ENCODE data around the gene KCNA1. TPM values are rescaled to one million over a fixed set of nuclear protein-coding genes. Genes with fewer than 3 reads are reported as not detected.

The KCNA1 gene
- 1.4 and 3.1 TPM in 2 replicates for total RNA-seq (ENCODE audit: low replicate concordance)

GRCh38 chr12:4909734-4910501 is at the start of gene KCNA1:
Gene KCNA1 (plus strand): TSS chr12:4909905. CDS start chr12:4911379, 1,474 bp downstream.
- peaks cover 97% of the 10 kb centered on the region for H3K27me3 ChIP-seq
- peak within 1 kb of the TSS; percentile 97 for H2AFZ ChIP-seq (replicated peaks)
- H3K4me3 Mint-ChIP-seq, result peak within 1 kb of the TSS; percentile 95
- H3K4me1 ChIP-seq, result peaks cover 34% of the 10 kb centered on the region
- H4K20me1 ChIP-seq (ENCODE audit: low read depth), result no peaks in the 10 kb centered on the region
- peaks cover 31% of the 10 kb centered on the region for H3K27me3 Mint-ChIP-seq (ENCODE audit: insufficient read depth, low read depth)
- peaks cover 19% of the 10 kb centered on the region for H3F3A ChIP-seq (ENCODE audit: low read depth)
- no peaks in the 10 kb centered on the region for H3K36me3 ChIP-seq
- peak; percentile 68 for DNase-seq (ENCODE audit: low spot score)
- peaks cover 15% of the 10 kb centered on the region for H3K9me3 Mint-ChIP-seq
- H3K9ac ChIP-seq, result no peak within 1 kb of the TSS
- H3K4me2 ChIP-seq, result peak within 1 kb of the TSS; percentile 89
- peaks cover 8% of the 10 kb centered on the region for H3K36me3 Mint-ChIP-seq
- no peak within 1 kb of the TSS for H3K27ac Mint-ChIP-seq
- no peaks in the 10 kb centered on the region for H3K79me2 ChIP-seq (ENCODE audit: low read depth)
- H3K4me3 ChIP-seq, result peak within 1 kb of the TSS; percentile 62
- TF ChIP-seq EZH2 (IDR thresholded peaks at IDR 0.05) (peak; percentile 96), CTCF (IDR thresholded peaks at IDR 0.05) (no peak), EZH2phosphoT487 (IDR thresholded peaks at IDR 0.05) (peak; percentile 94)
- H3K27ac ChIP-seq, result no peak within 1 kb of the TSS
- no peaks in the 10 kb centered on the region for H3K9me3 ChIP-seq (ENCODE audit: low read depth)
- H3K4me1 Mint-ChIP-seq, result peaks cover 25% of the 10 kb centered on the region

GRCh38 chr12:4860741-4861140 is 49.0 kb upstream of the KCNA1 start:
- H3K36me3 ChIP-seq, result no peaks in the 10 kb centered on the region
- Mint-ChIP-seq H3K27me3 (ENCODE audit: insufficient read depth, low read depth) (peaks cover 10% of the 10 kb centered on the region), H3K27ac (peak overlapping the region; percentile 30), H3K4me3 (no peak overlapping the region), H3K4me1 (peaks cover 29% of the 10 kb centered on the region), H3K36me3 (no peaks in the 10 kb centered on the region), H3K9me3 (no peaks in the 10 kb centered on the region)
- peaks cover 12% of the 10 kb centered on the region for H3K4me1 ChIP-seq
- no peak overlapping the region for H3K9ac ChIP-seq
- peaks cover 65% of the 10 kb centered on the region for H3K27me3 ChIP-seq
- TF ChIP-seq EZH2phosphoT487 (IDR thresholded peaks at IDR 0.05) (no peak), CTCF (IDR thresholded peaks at IDR 0.05) (no peak), EZH2 (IDR thresholded peaks at IDR 0.05) (no peak)
- H3K4me2 ChIP-seq, result no peak overlapping the region
- peaks cover 6% of the 10 kb centered on the region for H3F3A ChIP-seq (ENCODE audit: low read depth)
- H3K79me2 ChIP-seq (ENCODE audit: low read depth), result no peaks in the 10 kb centered on the region
- H3K4me3 ChIP-seq, result no peak overlapping the region
- no peak for DNase-seq (ENCODE audit: low spot score)
- H4K20me1 ChIP-seq (ENCODE audit: low read depth), result no peaks in the 10 kb centered on the region
- H3K9me3 ChIP-seq (ENCODE audit: low read depth), result no peaks in the 10 kb centered on the region
- no peak overlapping the region for H3K27ac ChIP-seq
- no peak overlapping the region for H2AFZ ChIP-seq (replicated peaks)

- DNase-seq (ENCODE audit: low spot score), result no peak
- Mint-ChIP-seq H3K4me3 (no peak overlapping the region), H3K27me3 (ENCODE audit: insufficient read depth, low read depth) (peaks cover 10% of the 10 kb centered on the region), H3K27ac (no peak overlapping the region), H3K9me3 (no peaks in the 10 kb centered on the region), H3K36me3 (no peaks in the 10 kb centered on the region), H3K4me1 (peaks cover 26% of the 10 kb centered on the region)
- Histone ChIP-seq H2AFZ (replicated peaks) (no peak overlapping the region), H3K27me3 (peaks cover 45% of the 10 kb centered on the region), H3K36me3 (no peaks in the 10 kb centered on the region), H3K27ac (no peak overlapping the region), H3F3A (ENCODE audit: low read depth) (peaks cover 6% of the 10 kb centered on the region), H3K4me2 (no peak overlapping the region), H3K4me1 (peaks cover 12% of the 10 kb centered on the region), H3K79me2 (ENCODE audit: low read depth) (no peaks in the 10 kb centered on the region), H3K4me3 (no peak overlapping the region), H4K20me1 (ENCODE audit: low read depth) (no peaks in the 10 kb centered on the region), H3K9me3 (ENCODE audit: low read depth) (no peaks in the 10 kb centered on the region), H3K9ac (no peak overlapping the region)
- TF ChIP-seq EZH2 (IDR thresholded peaks at IDR 0.05) (no peak), EZH2phosphoT487 (IDR thresholded peaks at IDR 0.05) (no peak), CTCF (IDR thresholded peaks at IDR 0.05) (no peak)
Measured at GRCh38 chr12:4862809-4863208, 46.9 kb upstream of the KCNA1 start.
